ENCODE data around the gene RAB20. TPM values are rescaled to one million over a fixed set of nuclear protein-coding genes. Genes with fewer than 3 reads are reported as not detected.

Gene RAB20
- total RNA-seq, 1 experiment from 2014 or later = 10.6 TPM

DNA sequence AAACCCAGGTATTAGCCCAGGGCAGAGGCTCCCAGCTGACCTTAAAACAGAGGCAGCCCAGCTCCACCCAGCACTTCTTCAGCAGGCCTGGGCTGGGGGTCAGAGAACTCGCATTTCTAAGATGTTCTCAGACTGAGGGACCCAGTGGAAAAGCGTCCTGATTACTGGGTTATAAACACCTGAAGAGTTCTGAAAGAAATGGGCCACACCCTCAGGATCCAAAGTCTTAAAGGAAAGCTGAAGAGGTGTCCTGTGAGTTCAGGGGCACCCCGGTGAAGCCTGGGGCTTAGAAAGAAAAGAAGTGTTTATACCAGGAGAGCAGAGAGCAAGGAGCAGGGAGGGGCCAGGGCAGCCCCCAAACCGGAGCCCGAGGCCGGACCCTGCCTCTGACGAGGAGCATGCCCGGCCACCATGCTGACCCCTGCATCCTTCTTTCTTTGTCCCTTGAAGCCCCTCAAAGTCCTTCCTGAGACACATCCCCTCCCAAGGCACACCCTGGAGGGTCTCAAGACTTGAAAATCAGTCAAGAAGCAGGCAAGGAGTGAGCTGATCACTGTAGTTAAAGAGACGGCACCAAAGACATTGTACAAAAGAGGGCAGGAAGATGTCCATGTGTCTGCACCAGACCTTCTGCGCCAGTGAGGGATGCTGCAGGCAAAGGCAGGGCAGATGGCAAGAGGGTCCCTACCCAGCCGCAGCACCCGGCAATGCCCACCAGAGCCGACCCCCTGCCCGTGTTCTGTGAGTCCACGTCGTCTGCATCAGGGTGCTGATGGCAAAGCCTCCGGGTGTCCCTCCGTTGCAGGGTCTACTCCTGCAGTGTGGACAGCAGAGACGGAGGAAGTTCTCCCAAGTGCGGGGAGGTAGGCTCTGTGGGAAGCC lies 10.6 kb upstream of the RAB20 start:
- H3K9ac ChIP-seq (ENCODE audit: low read length) = no peak overlapping the region
- BruUV-seq (replicated peaks) = no TSS peak
- H3K36me3 ChIP-seq (ENCODE audit: control insufficient read depth in 1 of 2, insufficient read depth in 2 of 2, low read length in 2 of 2) = no peaks in the 10 kb centered on the region
- TF ChIP-seq, protein P1, sequence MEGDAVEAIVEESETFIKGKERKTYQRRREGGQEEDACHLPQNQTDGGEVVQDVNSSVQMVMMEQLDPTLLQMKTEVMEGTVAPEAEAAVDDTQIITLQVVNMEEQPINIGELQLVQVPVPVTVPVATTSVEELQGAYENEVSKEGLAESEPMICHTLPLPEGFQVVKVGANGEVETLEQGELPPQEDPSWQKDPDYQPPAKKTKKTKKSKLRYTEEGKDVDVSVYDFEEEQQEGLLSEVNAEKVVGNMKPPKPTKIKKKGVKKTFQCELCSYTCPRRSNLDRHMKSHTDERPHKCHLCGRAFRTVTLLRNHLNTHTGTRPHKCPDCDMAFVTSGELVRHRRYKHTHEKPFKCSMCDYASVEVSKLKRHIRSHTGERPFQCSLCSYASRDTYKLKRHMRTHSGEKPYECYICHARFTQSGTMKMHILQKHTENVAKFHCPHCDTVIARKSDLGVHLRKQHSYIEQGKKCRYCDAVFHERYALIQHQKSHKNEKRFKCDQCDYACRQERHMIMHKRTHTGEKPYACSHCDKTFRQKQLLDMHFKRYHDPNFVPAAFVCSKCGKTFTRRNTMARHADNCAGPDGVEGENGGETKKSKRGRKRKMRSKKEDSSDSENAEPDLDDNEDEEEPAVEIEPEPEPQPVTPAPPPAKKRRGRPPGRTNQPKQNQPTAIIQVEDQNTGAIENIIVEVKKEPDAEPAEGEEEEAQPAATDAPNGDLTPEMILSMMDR (IDR thresholded peaks at IDR 0.05 in 2 of 3, conservative IDR thresholded peaks at IDR 0.05 in 1 of 3; ENCODE audit: borderline replicate concordance in 1 of 3, insufficient read depth in 1 of 3, low read depth in 2 of 3, low read length in 2 of 3) = no peak
- TF ChIP-seq EZH2 (IDR thresholded peaks at IDR 0.05) = no peak
- TF ChIP-seq TCF7L2 (IDR thresholded peaks at IDR 0.05; ENCODE audit: borderline replicate concordance, extremely low read depth, insufficient read depth, insufficient read length) = no peak
- TF ChIP-seq POLR2AphosphoS5 (IDR thresholded peaks at IDR 0.05; ENCODE audit: low read depth, low read length) = no peak
- TF ChIP-seq RAD21 (IDR thresholded peaks at IDR 0.05; ENCODE audit: low read depth) = no peak
- TF ChIP-seq EGR1 (IDR thresholded peaks at IDR 0.05; ENCODE audit: low read depth) = no peak
- TF ChIP-seq ZNF274 (IDR thresholded peaks at IDR 0.05; ENCODE audit: low read depth, low read length) = no peak
- TF ChIP-seq ZFX (IDR thresholded peaks at IDR 0.05) = no peak
- no peak for TF ChIP-seq ATF3 (IDR thresholded peaks at IDR 0.05)
- TF ChIP-seq CEBPB (IDR thresholded peaks at IDR 0.05; ENCODE audit: low read depth) = no peak
- no peak for TF ChIP-seq CBX3 (IDR thresholded peaks at IDR 0.05; ENCODE audit: low read depth)
- TF ChIP-seq JUND (IDR thresholded peaks at IDR 0.05) = no peak
- no peak for TF ChIP-seq EZH2phosphoT487 (IDR thresholded peaks at IDR 0.05; ENCODE audit: borderline replicate concordance)
- no peak for TF ChIP-seq ELF1 (IDR thresholded peaks at IDR 0.05; ENCODE audit: borderline replicate concordance, low read depth)
- TF ChIP-seq YY1 (IDR thresholded peaks at IDR 0.05; ENCODE audit: extremely low read depth, insufficient replicate concordance, low read depth, low read length) = no peak
- TF ChIP-seq, protein P2, sequence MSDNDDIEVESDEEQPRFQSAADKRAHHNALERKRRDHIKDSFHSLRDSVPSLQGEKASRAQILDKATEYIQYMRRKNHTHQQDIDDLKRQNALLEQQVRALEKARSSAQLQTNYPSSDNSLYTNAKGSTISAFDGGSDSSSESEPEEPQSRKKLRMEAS (IDR thresholded peaks at IDR 0.05) = no peak
- TF ChIP-seq FOSL1 (IDR thresholded peaks at IDR 0.05; ENCODE audit: low read depth) = no peak
- no peaks in the 10 kb centered on the region for H3K9me3 ChIP-seq (ENCODE audit: control insufficient read depth in 1 of 2, insufficient read depth in 1 of 2, low read depth in 1 of 2, low read length in 2 of 2)
- ATAC-seq (no peak), DNase-seq (ENCODE audit: low read depth, low spot score) (no peak)
- H3K4me3 ChIP-seq (replicated peaks in 1 of 2; ENCODE audit: low read depth in 1 of 2, low read length in 2 of 2) = no peak overlapping the region
- intact Hi-C loops (cut with micrococcal nuclease) = no loop called here
- H3K4me1 ChIP-seq (ENCODE audit: control insufficient read depth in 1 of 2, insufficient read depth in 2 of 2, low read length in 2 of 2) = peaks cover 3 to 17% of the 10 kb centered on the region in 2 experiments
- ChIA-PET POLR2A (no interaction called here), RAD21 (ENCODE audit: low non-redundant PET in 1 of 2, low total read pairs in 2 of 2, uncharacterized antibody in 2 of 2, unreplicated experiment in 2 of 2) (no interaction called here), CTCF (no interaction called here)
- H3K4me2 ChIP-seq (ENCODE audit: low read length) = no peak overlapping the region
- H3K27me3 ChIP-seq (ENCODE audit: insufficient read depth, low read length) = no peaks in the 10 kb centered on the region
- H2AFZ ChIP-seq (ENCODE audit: low read depth, low read length, poor library complexity, severe bottlenecking) = no peak overlapping the region
- H3K9me2 ChIP-seq (ENCODE audit: insufficient read depth) = no peaks in the 10 kb centered on the region
- H3K79me2 ChIP-seq (ENCODE audit: insufficient read depth, low read length) = no peaks in the 10 kb centered on the region
- no peak overlapping the region for H3K27ac ChIP-seq (ENCODE audit: low read depth, low read length)
- no peaks in the 10 kb centered on the region for H4K20me1 ChIP-seq (ENCODE audit: insufficient read depth)

All from HCT116 (cell line).